ENCODE measurements around the gene KIF25.

KIF25 gene, protein sequence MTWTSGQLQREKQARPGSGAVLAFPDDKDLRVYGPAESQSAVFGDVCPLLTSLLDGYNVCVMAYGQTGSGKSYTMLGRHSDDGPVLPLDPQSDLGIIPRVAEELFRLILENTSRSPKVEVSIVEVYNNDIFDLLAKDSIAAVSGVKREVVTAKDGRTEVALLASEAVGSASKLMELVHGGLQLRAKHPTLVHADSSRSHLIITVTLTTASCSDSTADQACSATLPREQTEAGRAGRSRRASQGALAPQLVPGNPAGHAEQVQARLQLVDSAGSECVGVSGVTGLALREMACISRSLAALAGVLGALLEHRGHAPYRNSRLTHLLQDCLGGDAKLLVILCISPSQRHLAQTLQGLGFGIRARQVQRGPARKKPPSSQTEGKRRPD

GRCh38 chr6:167997642-167998041 lies at the start of gene KIF25:
Gene KIF25 (plus strand): TSS chr6:167997671. CDS start chr6:168029586, 31,915 bp downstream.
- no peak within 1 kb of the TSS for H3K4me3 ChIP-seq (replicated peaks in 1 of 2; ENCODE audit: low read depth in 2 of 2, low read length in 2 of 2)
- TF ChIP-seq CTCF (IDR thresholded peaks at IDR 0.05; ENCODE audit: low read depth, low read length) = no peak
- DNase-seq (ENCODE audit: low read depth in 2 of 2) = no peak

DNA sequence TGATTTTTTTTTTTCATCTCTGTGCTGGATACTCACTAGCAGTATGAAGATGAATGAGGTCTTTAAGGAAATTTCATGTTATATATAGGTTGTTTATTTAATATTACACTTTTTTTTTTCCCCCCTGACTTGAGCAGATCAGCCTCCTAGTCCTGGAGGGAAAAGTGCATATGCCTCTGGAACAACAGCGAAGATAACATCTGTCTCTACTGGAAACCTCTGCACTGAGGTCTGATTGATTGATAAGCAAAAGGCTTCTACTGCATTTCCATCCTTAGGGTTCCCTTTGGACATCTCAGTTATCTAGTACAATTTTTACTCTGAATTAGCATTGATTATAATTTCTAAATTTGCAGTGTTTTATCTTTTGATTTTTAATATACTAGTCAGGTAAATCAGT lies 49.8 kb upstream of the KIF25 start:
- TF ChIP-seq CTCF (IDR thresholded peaks at IDR 0.05; ENCODE audit: low read depth, low read length) = no peak
- no peak overlapping the region for H3K4me3 ChIP-seq (replicated peaks in 1 of 2; ENCODE audit: low read depth in 2 of 2, low read length in 2 of 2)
- DNase-seq (ENCODE audit: low read depth in 2 of 2) = no peak

- no peak for DNase-seq (ENCODE audit: low read depth in 2 of 2)
- no peak overlapping the region for H3K4me3 ChIP-seq (replicated peaks in 1 of 2; ENCODE audit: low read depth in 2 of 2, low read length in 2 of 2)
- TF ChIP-seq CTCF (IDR thresholded peaks at IDR 0.05; ENCODE audit: low read depth, low read length) = no peak
Observed at GRCh38 chr6:167948716-167949115, 48.8 kb upstream of the KIF25 start.

GRCh38 chr6:167949121-167949684 lies 48.3 kb upstream of the KIF25 start:
- TF ChIP-seq CTCF (IDR thresholded peaks at IDR 0.05; ENCODE audit: low read depth, low read length) = no peak
- H3K4me3 ChIP-seq (replicated peaks in 1 of 2; ENCODE audit: low read depth in 2 of 2, low read length in 2 of 2) = no peak overlapping the region
- DNase-seq (ENCODE audit: low read depth in 2 of 2) = no peak

DNA sequence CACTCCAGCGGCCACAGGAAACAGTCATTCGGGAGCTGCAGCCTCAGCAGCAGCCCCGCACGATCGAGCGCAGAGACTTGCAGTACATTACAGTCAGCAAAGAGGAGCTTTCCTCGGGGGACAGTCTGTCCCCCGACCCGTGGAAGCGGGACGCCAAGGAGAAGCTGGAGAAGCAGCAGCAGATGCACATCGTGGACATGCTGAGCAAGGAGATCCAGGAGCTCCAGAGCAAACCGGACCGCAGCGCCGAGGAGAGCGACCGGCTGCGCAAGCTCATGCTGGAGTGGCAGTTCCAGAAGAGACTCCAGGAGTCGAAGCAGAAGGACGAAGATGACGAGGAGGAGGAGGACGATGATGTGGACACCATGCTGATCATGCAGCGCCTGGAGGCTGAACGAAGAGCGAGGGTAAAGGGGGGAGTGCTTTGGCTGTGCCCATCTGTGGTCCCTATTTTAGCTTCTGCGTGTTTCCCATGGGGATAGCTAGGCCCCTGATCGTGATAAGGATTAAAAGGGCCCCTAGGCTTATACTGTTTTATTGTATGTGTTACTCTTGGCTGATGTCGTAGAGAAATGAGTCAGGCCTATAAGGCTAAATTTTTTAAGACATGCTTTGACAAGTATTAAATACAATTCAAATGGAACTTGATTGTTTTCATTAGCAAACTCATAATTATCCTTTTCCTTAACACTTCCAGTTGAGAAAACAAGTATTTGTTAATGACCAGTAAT lies 45.5 kb upstream of the KIF25 start:
- no peak overlapping the region for H3K4me3 ChIP-seq (replicated peaks in 1 of 2; ENCODE audit: low read depth in 2 of 2, low read length in 2 of 2)
- DNase-seq (ENCODE audit: low read depth in 2 of 2) = no peak
- no peak for TF ChIP-seq CTCF (IDR thresholded peaks at IDR 0.05; ENCODE audit: low read depth, low read length)

- no peak overlapping the region for H3K4me3 ChIP-seq (replicated peaks in 1 of 2; ENCODE audit: low read depth in 2 of 2, low read length in 2 of 2)
- no peak for TF ChIP-seq CTCF (IDR thresholded peaks at IDR 0.05; ENCODE audit: low read depth, low read length)
- no peak for DNase-seq (ENCODE audit: low read depth in 2 of 2)
Observed at GRCh38 chr6:167952512-167952859, 45.0 kb upstream of the KIF25 start.

Measured in cardiac fibroblast (primary cell).